ENCODE data around the gene MAGI1.

Gene MAGI1

GRCh38 chr3:65833761-65834505 is 204.8 kb downstream of the MAGI1 start:
- H3K27ac ChIP-seq: no peak overlapping the region
- no peak for DNase-seq
- peaks cover 0 to 41% (median 2%) of the 10 kb centered on the region in 4 donors for H3K4me1 ChIP-seq
- no peaks in the 10 kb centered on the region for H3K9me3 ChIP-seq
- H3K27me3 ChIP-seq: no peaks in the 10 kb centered on the region
- no peak for TF ChIP-seq CTCF (IDR thresholded peaks at IDR 0.05)
- no peak overlapping the region for H3K4me3 ChIP-seq
- intact Hi-C loops (cut with DNase I; ENCODE audit: low total_unique reads): no loop called here
- no peaks in the 10 kb centered on the region for H3K36me3 ChIP-seq

- Histone ChIP-seq H3K4me1 (peaks cover 0 to 49% (median 2%) of the 10 kb centered on the region in 4 donors), H3K36me3 (no peaks in the 10 kb centered on the region), H3K27ac (peak overlapping the region in 1 of 2 donors; percentile 29), H3K27me3 (no peaks in the 10 kb centered on the region), H3K4me3 (no peak overlapping the region), H3K9me3 (no peaks in the 10 kb centered on the region)
- DNase-seq: no peak
- intact Hi-C loops (cut with DNase I; ENCODE audit: low total_unique reads): no loop called here
- TF ChIP-seq CTCF (IDR thresholded peaks at IDR 0.05): no peak
Measured at GRCh38 chr3:65831733-65832425, 206.8 kb downstream of the MAGI1 start.

GRCh38 chr3:65830948-65831732 is 207.6 kb downstream of the MAGI1 start:
- Histone ChIP-seq H3K36me3 (no peaks in the 10 kb centered on the region), H3K27ac (peak overlapping the region in 1 of 2 donors; percentile 29), H3K9me3 (no peaks in the 10 kb centered on the region), H3K27me3 (no peaks in the 10 kb centered on the region), H3K4me3 (no peak overlapping the region), H3K4me1 (peaks cover 0 to 49% (median 2%) of the 10 kb centered on the region in 4 donors)
- intact Hi-C loops (cut with DNase I; ENCODE audit: low total_unique reads): no loop called here
- DNase-seq: no peak
- no peak for TF ChIP-seq CTCF (IDR thresholded peaks at IDR 0.05)

- H3K36me3 ChIP-seq: no peaks in the 10 kb centered on the region
- H3K4me3 ChIP-seq: no peak overlapping the region
- no peak for TF ChIP-seq CTCF (IDR thresholded peaks at IDR 0.05)
- no peak overlapping the region for H3K27ac ChIP-seq
- intact Hi-C loops (cut with DNase I; ENCODE audit: low total_unique reads): no loop called here
- DNase-seq: no peak
- H3K9me3 ChIP-seq: no peaks in the 10 kb centered on the region
- no peaks in the 10 kb centered on the region for H3K27me3 ChIP-seq
- peaks cover 0 to 46% (median 2%) of the 10 kb centered on the region in 4 donors for H3K4me1 ChIP-seq
Measured at GRCh38 chr3:65829228-65829627, 209.5 kb downstream of the MAGI1 start.

GRCh38 chr3:65828706-65829105 is 210.0 kb downstream of the MAGI1 start:
- Histone ChIP-seq H3K36me3 (no peaks in the 10 kb centered on the region), H3K27ac (no peak overlapping the region), H3K4me3 (no peak overlapping the region), H3K9me3 (no peaks in the 10 kb centered on the region), H3K4me1 (peaks cover 0 to 41% (median 2%) of the 10 kb centered on the region in 4 donors), H3K27me3 (no peaks in the 10 kb centered on the region)
- TF ChIP-seq CTCF (IDR thresholded peaks at IDR 0.05): no peak
- intact Hi-C loops (cut with DNase I; ENCODE audit: low total_unique reads): no loop called here
- DNase-seq: no peak

Data from tibial artery (tissue), 4 donors.